Ascending aorta (tissue), 2 donors: ENCODE measurements around the gene TAS2R39. TPM values are rescaled to one million over a fixed set of nuclear protein-coding genes. Genes with fewer than 3 reads are reported as not detected.

Experiments used
- DNase-seq, 2 donors: peaks; one replicate each; pipeline ENCODE4 v3.0.0-alpha.2; 2019; ENCODE audit warnings: low spot score in 2 of 2
- H3K27ac ChIP-seq, 2 donors: fragments of 200-600 bp; sonication (generic); one replicate each; pipeline ENCODE4 v1.5.1; 2016 to 2017; ENCODE audit warnings: mild to moderate bottlenecking in 1 of 2
- H3K27me3 ChIP-seq: fragments of 200-600 bp; sonication (generic); one replicate; pipeline ENCODE4 v1.5.1; 2017
- H3K36me3 ChIP-seq, 2 donors: fragments of 200-600 bp; sonication (generic); one replicate each; pipeline ENCODE4 v1.5.1; 2016
- H3K4me1 ChIP-seq, 2 donors: fragments of 200-600 bp; sonication (generic); one replicate each; pipeline ENCODE4 v1.5.1; 2016 to 2017; ENCODE audit warnings: mild to moderate bottlenecking in 1 of 2
- H3K4me3 ChIP-seq, 2 donors: fragments of 200-600 bp; sonication (generic); one replicate each; pipeline ENCODE4 v1.5.1; 2016 to 2017; ENCODE audit warnings: mild to moderate bottlenecking in 1 of 2
- H3K9me3 ChIP-seq, 2 donors: fragments of 200-600 bp; sonication (generic); one replicate each; pipeline ENCODE4 v1.5.1; 2016
- CTCF ChIP-seq, 3 experiments: fragments of 200-600 bp in 2 of 3; fragments of 450-650 bp in 1 of 3; sonication (generic) in 2 of 3; IDR thresholded peaks; one replicate each; pipeline ENCODE4 v1.5.1; 2016 to 2019; ENCODE audit warnings: antibody characterized with exemption in 3 of 3, mild to moderate bottlenecking in 1 of 3, moderate library complexity in 1 of 3
- intact Hi-C: fragments of 100-400 bp; cut with DNase I; formaldehyde crosslinking; loops from one replicate; pipeline ENCODE4 v1.15.1; 2023
- total RNA-seq: library from RNA; depleted of rRNA; stranded (reverse); fragments of >200 nt; gene quantifications from one replicate; pipeline ENCODE4 v1.1.0, GENCODE V29; 2016

Gene TAS2R39
- total RNA-seq, 1 donor from 2014 or later, result not detected

GRCh38 chr7:143217806-143218205 lies 34.6 kb downstream of the TAS2R39 start:
- no peak for DNase-seq
- no peaks in the 10 kb centered on the region for H3K27me3 ChIP-seq
- H3K4me3 ChIP-seq, result no peak overlapping the region
- intact Hi-C loops, result no loop called here
- H3K36me3 ChIP-seq, result no peaks in the 10 kb centered on the region
- no peak overlapping the region for H3K27ac ChIP-seq
- TF ChIP-seq CTCF (IDR thresholded peaks at IDR 0.05), result no peak
- no peaks in the 10 kb centered on the region for H3K4me1 ChIP-seq
- H3K9me3 ChIP-seq, result no peaks in the 10 kb centered on the region

GRCh38 chr7:143221286-143221685 lies 38.1 kb downstream of the TAS2R39 start:
- no peak overlapping the region for H3K4me3 ChIP-seq
- TF ChIP-seq CTCF (IDR thresholded peaks at IDR 0.05), result no peak
- intact Hi-C loops, result no loop called here
- no peaks in the 10 kb centered on the region for H3K9me3 ChIP-seq
- H3K27me3 ChIP-seq, result no peaks in the 10 kb centered on the region
- H3K36me3 ChIP-seq, result no peaks in the 10 kb centered on the region
- DNase-seq, result no peak
- H3K27ac ChIP-seq, result no peak overlapping the region
- no peaks in the 10 kb centered on the region for H3K4me1 ChIP-seq

GRCh38 chr7:143221737-143222136 lies 38.5 kb downstream of the TAS2R39 start, which contains the start of gene TAS2R40:
Gene TAS2R40, plus strand, starts transcription at chr7:143222037. Its CDS starts 42 bp downstream, at chr7:143222079.
- Histone ChIP-seq H3K27ac (no peak within 1 kb of the TSS), H3K27me3 (no peaks in the 10 kb centered on the region), H3K4me1 (no peaks in the 10 kb centered on the region), H3K36me3 (no peaks in the 10 kb centered on the region), H3K4me3 (no peak within 1 kb of the TSS), H3K9me3 (no peaks in the 10 kb centered on the region)
- intact Hi-C loops, result no loop called here
- TF ChIP-seq CTCF (IDR thresholded peaks at IDR 0.05), result no peak
- no peak for DNase-seq

- Histone ChIP-seq H3K4me1 (no peaks in the 10 kb centered on the region), H3K9me3 (no peaks in the 10 kb centered on the region), H3K27me3 (no peaks in the 10 kb centered on the region), H3K36me3 (no peaks in the 10 kb centered on the region), H3K27ac (no peak overlapping the region), H3K4me3 (no peak overlapping the region)
- no peak for TF ChIP-seq CTCF (IDR thresholded peaks at IDR 0.05)
- intact Hi-C loops, result no loop called here
- no peak for DNase-seq
Observed at GRCh38 chr7:143222782-143223181, 39.6 kb downstream of the TAS2R39 start.

GRCh38 chr7:143223784-143224183 lies 40.6 kb downstream of the TAS2R39 start:
- no peaks in the 10 kb centered on the region for H3K9me3 ChIP-seq
- no peaks in the 10 kb centered on the region for H3K36me3 ChIP-seq
- no peak for DNase-seq
- H3K4me1 ChIP-seq, result no peaks in the 10 kb centered on the region
- no peak overlapping the region for H3K4me3 ChIP-seq
- TF ChIP-seq CTCF (IDR thresholded peaks at IDR 0.05), result no peak
- intact Hi-C loops, result no loop called here
- H3K27ac ChIP-seq, result no peak overlapping the region
- H3K27me3 ChIP-seq, result no peaks in the 10 kb centered on the region

- Histone ChIP-seq H3K9me3 (no peaks in the 10 kb centered on the region), H3K27ac (no peak overlapping the region), H3K36me3 (no peaks in the 10 kb centered on the region), H3K4me3 (no peak overlapping the region), H3K4me1 (no peaks in the 10 kb centered on the region), H3K27me3 (no peaks in the 10 kb centered on the region)
- TF ChIP-seq CTCF (IDR thresholded peaks at IDR 0.05), result no peak
- intact Hi-C loops, result no loop called here
- no peak for DNase-seq
Observed at GRCh38 chr7:143225047-143225446, 41.8 kb downstream of the TAS2R39 start.
